ENCODE measurements around the gene SIGLECL1.

The SIGLECL1 gene

DNA sequence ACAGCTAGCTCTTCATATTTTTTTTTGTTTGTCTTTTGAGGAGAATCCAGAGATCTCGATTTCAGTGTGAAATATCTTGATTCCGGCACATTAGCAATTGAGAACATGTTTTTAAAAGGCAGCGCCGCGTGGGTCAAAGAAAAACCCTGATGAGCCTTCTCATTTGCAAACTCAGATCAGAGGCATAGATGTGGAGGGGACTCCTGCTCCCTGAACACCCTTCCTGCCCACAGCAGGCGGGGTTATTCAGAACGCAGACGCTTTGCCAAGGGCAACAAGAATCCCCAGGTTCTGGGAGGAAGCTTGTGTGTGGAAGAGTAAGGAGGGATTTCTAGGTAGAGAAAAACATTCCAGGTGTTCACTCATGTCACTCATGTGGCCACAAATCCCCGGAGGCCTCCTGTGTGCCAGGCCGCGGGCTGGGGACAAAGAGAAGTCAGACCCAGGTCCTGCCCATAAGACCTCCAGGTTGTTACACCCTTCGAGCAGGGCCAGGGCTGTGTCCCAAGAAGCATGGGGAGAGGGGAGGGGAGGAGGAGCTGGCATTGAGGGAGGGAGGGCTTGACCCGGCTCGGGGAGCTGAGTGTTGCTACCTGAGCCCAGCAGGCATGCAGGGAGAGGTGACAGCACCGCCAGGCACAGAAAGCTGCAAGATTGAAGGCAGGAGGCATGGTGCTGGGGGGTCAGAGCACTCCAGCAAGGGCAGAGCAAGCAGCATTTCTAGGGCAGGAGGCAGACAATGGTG, 44.7 kb downstream of the SIGLECL1 start:
- peak; percentile 19 for DNase-seq

DNA sequence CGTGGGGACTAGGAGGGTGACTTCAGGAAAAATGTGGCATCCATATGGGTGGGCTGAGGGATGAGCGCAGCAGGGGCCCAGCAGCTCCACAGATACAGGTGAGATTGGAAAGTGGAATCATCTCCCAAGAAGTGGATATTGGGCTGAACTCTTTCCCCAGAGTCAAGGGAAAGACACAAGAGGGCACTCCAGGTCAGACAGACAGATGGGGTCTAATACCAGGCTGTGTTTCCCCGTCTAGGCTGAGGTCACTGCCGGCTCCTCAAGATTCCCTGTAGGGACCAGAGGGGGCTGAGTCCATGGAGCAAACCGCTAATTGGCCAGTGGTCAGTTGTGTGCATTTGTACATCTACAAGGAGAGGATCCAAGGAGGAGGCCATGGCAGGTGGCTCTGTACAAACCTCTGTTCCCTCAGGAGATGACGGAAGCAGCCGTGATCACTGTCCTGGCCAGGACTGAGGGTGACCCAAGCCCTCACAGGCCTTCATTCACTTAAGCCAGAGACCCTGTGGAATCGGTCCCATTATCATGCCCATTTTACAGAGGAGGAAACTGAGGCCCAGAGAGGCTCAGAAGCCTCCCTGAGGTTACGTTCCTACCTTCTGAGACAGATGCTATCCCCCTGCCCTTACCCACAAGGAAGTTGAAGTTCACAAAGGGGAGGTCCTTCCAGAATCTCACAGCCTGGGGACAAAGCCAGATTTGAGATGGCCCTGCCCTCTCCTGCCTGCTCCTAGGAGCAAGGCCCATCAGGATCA, 45.6 kb downstream of the SIGLECL1 start:
- DNase-seq, result no peak

DNA sequence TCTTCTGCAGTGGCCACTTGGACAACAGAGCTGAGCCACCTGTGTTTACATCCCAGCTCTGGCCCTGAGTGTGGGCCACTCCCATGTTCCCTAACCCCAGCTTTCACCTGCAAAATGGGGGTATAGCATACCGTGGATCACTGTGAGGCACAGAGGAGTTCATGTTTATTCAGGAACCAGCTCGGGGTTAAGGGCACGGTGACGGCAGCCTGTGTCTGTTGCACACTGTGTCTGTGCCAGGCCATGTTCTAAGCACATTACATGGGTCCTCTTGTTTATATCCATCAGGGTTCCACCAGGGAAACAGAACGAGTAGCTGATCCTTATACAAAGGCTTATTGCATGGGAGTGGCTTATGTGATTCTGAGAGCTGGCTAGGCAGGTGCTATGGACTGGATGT, 46.5 kb downstream of the SIGLECL1 start:
- DNase-seq, result no peak

DNA sequence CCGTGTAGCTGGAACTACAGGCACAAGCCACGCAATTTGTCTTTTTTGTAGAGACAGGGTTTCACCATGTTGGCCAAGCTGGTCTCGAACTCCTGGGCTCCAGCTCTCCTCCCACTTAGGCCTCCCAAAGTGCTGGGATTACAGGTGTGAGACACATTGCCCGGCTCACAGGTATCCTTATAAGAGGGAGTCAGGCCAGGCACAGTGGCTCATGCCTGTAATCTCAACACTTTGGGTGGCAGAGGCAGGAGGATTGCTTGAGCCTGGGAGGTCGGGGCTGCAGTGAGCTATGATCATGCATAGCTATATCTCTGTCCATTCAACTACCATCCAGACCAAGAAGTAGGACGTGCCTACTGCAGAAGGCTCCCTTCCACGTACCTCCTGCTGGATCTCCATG, 50.4 kb downstream of the SIGLECL1 start:
- no peak for DNase-seq

DNA sequence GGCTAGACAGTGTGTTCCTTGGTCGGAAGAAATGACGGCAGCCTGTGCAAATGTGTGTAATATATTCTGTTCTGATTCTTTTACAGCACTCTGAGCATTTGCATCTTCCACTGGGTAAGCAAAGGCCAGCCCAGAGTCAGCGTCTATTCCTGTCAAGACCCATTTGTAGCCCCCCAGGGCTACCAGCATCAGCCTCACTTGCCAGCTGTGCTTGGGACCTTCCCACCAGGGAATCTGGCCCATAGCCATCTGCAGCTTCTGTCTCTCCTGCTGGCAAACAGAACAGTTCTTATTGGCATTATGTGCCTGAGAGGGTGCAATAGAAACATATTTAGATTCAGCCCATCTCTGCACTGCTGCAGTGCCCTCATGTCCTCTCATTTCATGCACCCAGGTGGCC, 54.6 kb downstream of the SIGLECL1 start:
- no peak for DNase-seq

DNA sequence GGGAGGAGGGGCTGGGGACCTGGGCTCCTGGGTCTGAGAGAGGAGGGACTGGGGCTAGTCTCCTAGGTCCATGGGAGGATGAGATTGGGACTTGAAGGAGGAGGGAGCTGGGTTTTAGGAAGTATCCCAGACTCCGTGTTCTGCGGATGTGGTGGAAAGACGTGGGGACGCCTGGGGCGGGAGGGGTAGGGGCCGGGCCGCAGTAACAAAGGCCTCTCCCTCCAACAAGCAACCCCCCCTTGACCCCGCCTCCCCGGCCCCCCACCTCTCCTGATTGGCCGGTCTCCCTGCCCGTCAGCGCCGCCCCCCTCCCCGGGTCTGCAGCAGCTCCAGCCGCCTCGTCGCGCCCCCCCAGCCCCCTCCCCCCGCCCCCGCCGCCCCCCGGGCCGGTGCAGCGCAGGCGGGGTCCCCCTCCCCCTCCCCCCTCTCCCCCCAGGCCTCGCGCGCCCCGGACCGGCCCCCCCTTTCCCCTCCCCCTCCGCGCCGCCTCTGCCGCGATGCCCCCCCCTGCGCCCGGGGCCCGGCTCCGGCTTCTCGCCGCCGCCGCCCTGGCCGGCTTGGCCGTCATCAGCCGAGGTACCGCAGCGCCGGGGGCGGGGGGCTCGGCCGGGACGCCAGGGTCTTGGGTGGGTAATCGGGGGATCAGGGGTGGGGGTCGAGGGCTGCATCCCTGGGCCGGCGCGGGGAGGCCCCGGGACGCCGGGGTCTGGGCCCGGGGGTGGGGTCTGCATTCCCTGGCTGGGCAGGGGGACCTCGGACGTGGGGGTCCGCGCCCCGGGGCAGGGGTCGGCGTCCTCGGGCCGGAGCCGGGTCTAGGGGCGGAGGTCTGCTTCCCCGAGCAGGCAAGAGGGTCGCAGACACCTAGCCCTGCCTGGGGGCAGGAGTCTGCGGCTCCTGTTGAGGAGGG, 60.7 kb downstream of the SIGLECL1 start, which contains the start of gene IGLON5:
TSS of gene IGLON5 (plus strand) at position 294 of the 907 bp plus-strand sequence. CDS start at position 498, 204 bp downstream.
- no peak for DNase-seq

DNA sequence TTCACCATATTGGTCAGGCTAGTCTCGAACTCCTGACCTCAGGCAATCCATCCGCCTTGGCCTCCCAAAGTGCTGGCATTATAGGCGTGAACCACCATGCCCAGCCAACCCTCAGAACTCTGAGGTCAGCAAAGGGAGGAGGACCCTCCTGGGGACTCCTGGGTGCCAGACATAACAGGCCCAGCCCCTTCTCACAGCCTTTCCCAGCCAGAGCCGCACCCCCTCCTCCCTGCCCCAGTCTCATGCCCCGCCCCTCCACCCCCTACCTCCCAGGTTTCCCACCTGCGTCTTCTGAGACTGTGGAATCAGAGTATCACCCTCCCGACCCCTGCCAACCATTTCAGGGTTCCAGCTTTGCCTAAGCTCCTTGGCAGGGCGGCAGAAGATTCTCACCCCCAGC, 65.8 kb downstream of the SIGLECL1 start:
- no peak for DNase-seq

DNA sequence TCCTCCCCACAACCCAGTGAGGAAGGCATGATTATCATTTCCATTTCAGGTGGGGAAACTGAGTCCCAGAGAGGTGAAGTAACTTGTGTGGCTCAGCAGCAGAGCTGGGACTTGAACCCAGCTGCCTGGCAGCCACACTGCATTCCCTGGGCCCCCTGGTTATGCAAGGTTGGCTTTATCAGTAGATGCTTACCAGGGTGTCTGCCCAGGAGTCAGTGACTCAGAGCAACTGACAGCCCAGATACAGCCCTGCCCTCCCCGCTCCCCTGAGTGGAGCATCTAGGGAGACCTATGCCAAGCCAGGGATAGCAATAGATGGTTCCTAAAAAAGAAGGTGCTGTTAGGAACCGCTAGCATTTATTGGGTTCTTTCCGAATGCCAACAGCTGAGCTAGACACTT, 66.5 kb downstream of the SIGLECL1 start:
- no peak for DNase-seq

DNA sequence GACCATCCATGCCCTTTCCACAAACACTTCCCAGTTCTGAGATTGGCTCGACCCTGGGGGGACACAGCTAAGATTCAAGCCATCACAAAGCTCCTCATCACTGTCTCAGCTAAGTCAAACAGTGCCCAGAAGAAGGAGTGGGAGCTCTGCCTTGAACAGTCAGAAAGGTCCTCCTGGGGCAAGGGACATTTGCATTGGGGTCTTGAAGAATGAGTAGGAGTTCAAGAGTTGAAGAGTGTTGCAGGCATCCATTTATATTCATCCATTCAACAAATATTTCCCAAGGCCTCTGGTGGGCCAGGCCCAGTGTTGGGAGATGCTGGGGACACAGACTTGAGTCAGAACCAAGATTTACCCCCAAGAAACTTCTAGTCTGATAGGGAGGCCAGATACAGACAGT, 67.1 kb downstream of the SIGLECL1 start:
- no peak for DNase-seq

All from right kidney (tissue), 1 donor.